ENCODE measurements around the gene TPPP3.
"Not testable (repeated sequence)": the region's sequence is repeated elsewhere in the genome, so short reads cannot be mapped to it uniquely, and the experiment has no call there.

TPPP3 gene

GRCh38 chr16:67392301-67393059 is 818 bp downstream of the TPPP3 start:
- in situ Hi-C loops (cut with MboI; ENCODE audit: low sequenced_read_pairs): no loop called here

GRCh38 chr16:67391424-67392300 is 1.6 kb downstream of the TPPP3 start:
- in situ Hi-C loops (cut with MboI; ENCODE audit: low sequenced_read_pairs): no loop called here

GRCh38 chr16:67390816-67391423 is 2.4 kb downstream of the TPPP3 start:
- in situ Hi-C loops (cut with MboI; ENCODE audit: low sequenced_read_pairs): no loop called here

- in situ Hi-C loops (cut with MboI; ENCODE audit: low sequenced_read_pairs): no loop called here
Observed at GRCh38 chr16:67389911-67390815, 3.1 kb downstream of the TPPP3 start.

- in situ Hi-C loops (cut with MboI; ENCODE audit: low sequenced_read_pairs): no loop called here
Observed at GRCh38 chr16:67388591-67388990, 4.7 kb downstream of the TPPP3 start.

- in situ Hi-C loops (cut with MboI; ENCODE audit: low sequenced_read_pairs): no loop called here
Observed at GRCh38 chr16:67388191-67388590, 5.1 kb downstream of the TPPP3 start.

- in situ Hi-C loops (cut with MboI; ENCODE audit: low sequenced_read_pairs): no loop called here
Observed at GRCh38 chr16:67387479-67388079, 5.7 kb downstream of the TPPP3 start.

- in situ Hi-C loops (cut with MboI; ENCODE audit: low sequenced_read_pairs): no loop called here
Observed at GRCh38 chr16:67386861-67387455, 6.3 kb downstream of the TPPP3 start.

- in situ Hi-C loops (cut with MboI; ENCODE audit: low sequenced_read_pairs): no loop called here
Observed at GRCh38 chr16:67384778-67385510, 8.4 kb downstream of the TPPP3 start.

- in situ Hi-C loops (cut with MboI; ENCODE audit: low sequenced_read_pairs): no loop called here
Observed at GRCh38 chr16:67383284-67383683, 10.0 kb downstream of the TPPP3 start.

- in situ Hi-C loops (cut with MboI; ENCODE audit: low sequenced_read_pairs): no loop called here
Observed at GRCh38 chr16:67378642-67379041, 14.7 kb downstream of the TPPP3 start.

- in situ Hi-C loops (cut with MboI; ENCODE audit: low sequenced_read_pairs): not testable (repeated sequence)
Observed at GRCh38 chr16:67376012-67376411, 17.3 kb downstream of the TPPP3 start.

GRCh38 chr16:67372664-67373063 is 20.6 kb downstream of the TPPP3 start:
- in situ Hi-C loops (cut with MboI; ENCODE audit: low sequenced_read_pairs): no loop called here

GRCh38 chr16:67370661-67371060 is 22.6 kb downstream of the TPPP3 start:
- in situ Hi-C loops (cut with MboI; ENCODE audit: low sequenced_read_pairs): no loop called here

- in situ Hi-C loops (cut with MboI; ENCODE audit: low sequenced_read_pairs): no loop called here
Observed at GRCh38 chr16:67364600-67365235, 28.6 kb downstream of the TPPP3 start.

GRCh38 chr16:67361038-67361437 is 32.3 kb downstream of the TPPP3 start:
- in situ Hi-C loops (cut with MboI; ENCODE audit: low sequenced_read_pairs): no loop called here

- in situ Hi-C loops (cut with MboI; ENCODE audit: low sequenced_read_pairs): not testable (repeated sequence)
Observed at GRCh38 chr16:67359540-67360269, 33.6 kb downstream of the TPPP3 start.

- in situ Hi-C loops (cut with MboI; ENCODE audit: low sequenced_read_pairs): no loop called here
Observed at GRCh38 chr16:67357561-67357960, 35.7 kb downstream of the TPPP3 start.

All from HL-60/S4 treated with phorbol 12-myristate 13-acetate at 8.2 ng/mL for 4 days and 3 days (cell line).